Motor neuron (in vitro differentiated cells): ENCODE results near the gene UBE2E2. TPM values are rescaled to one million over a fixed set of nuclear protein-coding genes. Genes with fewer than 3 reads are reported as not detected.

Experiments
- ATAC-seq, 8 experiments: fragments of 200-7000 bp; cut with Tn5 transposase; replicated peaks in 6 of 8; 2 replicates each; pipeline ENCODE4 v1.8.0; 2021; ENCODE audit warnings: mild to moderate bottlenecking in 8 of 8, moderate library complexity in 8 of 8
- H3K27ac ChIP-seq, 2 donors: fragments of 250-450 bp; sonication (Bioruptor Pico); 2 replicates each; pipeline ENCODE4 v1.9.0; 2021; ENCODE audit warnings: antibody characterized with exemption in 2 of 2, mild to moderate bottlenecking in 2 of 2, moderate library complexity in 1 of 2
- H3K4me1 ChIP-seq, 2 donors: fragments of 250-450 bp; sonication (Bioruptor Pico); replicated peaks in 1 of 2; 2 replicates each; pipeline ENCODE4 v1.6.1; 2021; ENCODE audit warnings: antibody characterized with exemption in 2 of 2, mild to moderate bottlenecking in 2 of 2, moderate library complexity in 1 of 2
- H3K4me3 ChIP-seq, 5 donors: fragments of 250-450 bp; sonication (Bioruptor Pico); 2 replicates each; pipeline ENCODE4 v1.9.0; 2021; ENCODE audit warnings: antibody characterized with exemption in 5 of 5, mild to moderate bottlenecking in 5 of 5, moderate library complexity in 4 of 5
- WGBS, 10 experiments: fragments of 450-650 bp; shearing (Covaris generic); methylation state at CpG; one replicate each; pipeline ENCODE4 v1.0.0; 2022; 5-methylcytosine and 5-hydroxymethylcytosine counted together
- in situ Hi-C, 9 experiments: fragments of 400-800 bp; cut with MboI; loops; one replicate each; pipeline ENCODE4 v1.15.0; 2021; ENCODE audit warnings: low sequenced_read_pairs in 9 of 9, low pct_unique_long_range_greater_than_20kb in 2 of 9; ENCODE audit not compliant: unreplicated experiment in 9 of 9
- total RNA-seq, 8 experiments: library from RNA; unstranded; fragments of 300-600 nt; gene quantifications; 2 replicates each; pipeline versions ENCODE4 v1.2.3 to v1.2.4, GENCODE V29; 2022

The UBE2E2 gene
- total RNA-seq, 8 experiments from 2014 or later: 21.8 to 56.8 (median 46.5) TPM

- WGBS, 10 experiments: 83 to 100% (median 96%) methylated on average over 1 to 5 of the region's 5 CpGs; no CpG with 5 or more reads in 4 of the 10 experiments
- no peaks in the 10 kb centered on the region for H3K4me1 ChIP-seq
- in situ Hi-C loops: no loop called here
- H3K27ac ChIP-seq: no peak overlapping the region
- ATAC-seq: no peak
- H3K4me3 ChIP-seq: no peak overlapping the region
These were observed 305.3 kb downstream of the UBE2E2 start for GRCh38 chr3:23508464-23508863.

- 57 to 100% (median 78%) methylated on average over 1 to 2 of the region's 2 CpGs; no CpG with 5 or more reads in 2 of the 10 experiments for WGBS, 10 experiments
- ATAC-seq: peak in 1 of 8 experiments; percentile 49
These were observed 315.3 kb downstream of the UBE2E2 start for GRCh38 chr3:23518441-23518840.

GRCh38 chr3:23519314-23520208, 316.4 kb downstream of the UBE2E2 start:
- ATAC-seq: peak in 3 of 8 experiments; percentile 45 to 84 (median 57)
- no peak overlapping the region for H3K4me3 ChIP-seq
- in situ Hi-C loops: no loop called here
- 45 to 100% (median 91%) methylated on average over 2 to 4 of the region's 4 CpGs for whole genome bisulfite sequencing, 10 experiments
- H3K27ac ChIP-seq: no peak overlapping the region
- no peaks in the 10 kb centered on the region for H3K4me1 ChIP-seq

More at GRCh38 chr3:23518441-23518840, 315.3 kb downstream of the UBE2E2 start:
- H3K27ac ChIP-seq: no peak overlapping the region
- H3K4me3 ChIP-seq: no peak overlapping the region
- in situ Hi-C loops: no loop called here
- H3K4me1 ChIP-seq: peaks cover 0 to 4% of the 10 kb centered on the region in 2 donors

- no peak overlapping the region for H3K4me3 ChIP-seq
- peaks cover 0 to 10% of the 10 kb centered on the region in 2 donors for H3K4me1 ChIP-seq
- in situ Hi-C loops: no loop called here
- 80 to 100% (median 100%) methylated on average over 1 to 2 of the region's 2 CpGs; no CpG with 5 or more reads in 2 of the 10 experiments for WGBS, 10 experiments
- ATAC-seq: no peak
- H3K27ac ChIP-seq: no peak overlapping the region
These were observed 324.2 kb downstream of the UBE2E2 start for GRCh38 chr3:23527326-23527725.

- Histone ChIP-seq H3K4me1 (peaks cover 3 to 15% of the 10 kb centered on the region in 2 donors), H3K27ac (no peak overlapping the region), H3K4me3 (no peak overlapping the region)
- in situ Hi-C loops: no loop called here
- no peak for ATAC-seq
- 88 to 100% (median 97%) methylated on average over 4 to 10 of the region's 11 CpGs; no CpG with 5 or more reads in 1 of the 10 experiments for WGBS, 10 experiments
These were observed 330.5 kb downstream of the UBE2E2 start for GRCh38 chr3:23533596-23533995.

GRCh38 chr3:23533996-23534395, 330.9 kb downstream of the UBE2E2 start:
- in situ Hi-C loops: no loop called here
- H3K27ac ChIP-seq: no peak overlapping the region
- H3K4me3 ChIP-seq: no peak overlapping the region
- peaks cover 3 to 15% of the 10 kb centered on the region in 2 donors for H3K4me1 ChIP-seq
- ATAC-seq: no peak
- 47 to 100% (median 89%) methylated on average over 1 to 2 of the region's 2 CpGs for WGBS, 10 experiments

GRCh38 chr3:23537101-23537551, 334.0 kb downstream of the UBE2E2 start:
- no peak overlapping the region for H3K4me3 ChIP-seq
- WGBS, 10 experiments: 0 to 100% (median 0%) methylated on average over 1 to 4 of the region's 4 CpGs; no CpG with 5 or more reads in 3 of the 10 experiments
- peaks cover 3 to 15% of the 10 kb centered on the region in 2 donors for H3K4me1 ChIP-seq
- in situ Hi-C loops: no loop called here
- peak overlapping the region; percentile 6 to 52 for H3K27ac ChIP-seq
- ATAC-seq: peak in 5 of 8 experiments; percentile 97 to 98 (median 97)

- Histone ChIP-seq H3K4me1 (peaks cover 3 to 15% of the 10 kb centered on the region in 2 donors), H3K27ac (no peak overlapping the region), H3K4me3 (no peak overlapping the region)
- no peak for ATAC-seq
- in situ Hi-C loops: no loop called here
- 88 to 100% (median 93%) methylated on average over 1 to 2 of the region's 2 CpGs for WGBS, 10 experiments
These were observed 336.1 kb downstream of the UBE2E2 start for GRCh38 chr3:23539185-23539584.

GRCh38 chr3:23540600-23540999, 337.5 kb downstream of the UBE2E2 start:
- Histone ChIP-seq H3K4me1 (peaks cover 3 to 15% of the 10 kb centered on the region in 2 donors), H3K4me3 (no peak overlapping the region), H3K27ac (no peak overlapping the region)
- in situ Hi-C loops: no loop called here
- no peak for ATAC-seq
- 84 to 100% (median 100%) methylated on average over 2 to 4 of the region's 4 CpGs; no CpG with 5 or more reads in 5 of the 10 experiments for WGBS, 10 experiments

GRCh38 chr3:23542079-23542478, 339.0 kb downstream of the UBE2E2 start:
- Histone ChIP-seq H3K4me3 (no peak overlapping the region), H3K27ac (no peak overlapping the region), H3K4me1 (peaks cover 0 to 7% of the 10 kb centered on the region in 2 donors)
- in situ Hi-C loops: no loop called here
- ATAC-seq: no peak
- WGBS, 10 experiments: 88 to 100% (median 96%) methylated on average over 1 to 4 of the region's 4 CpGs; no CpG with 5 or more reads in 4 of the 10 experiments

- 9 to 100% (median 70%) methylated on average over 1 to 2 of the region's 2 CpGs; no CpG with 5 or more reads in 3 of the 10 experiments for WGBS, 10 experiments
These were observed 343.1 kb downstream of the UBE2E2 start for GRCh38 chr3:23546181-23546580.

GRCh38 chr3:23547905-23548650, 345.0 kb downstream of the UBE2E2 start:
- Histone ChIP-seq H3K27ac (no peak overlapping the region), H3K4me1 (no peaks in the 10 kb centered on the region), H3K4me3 (no peak overlapping the region)
- 60 to 100% (median 93%) methylated on average over 1 to 4 of the region's 4 CpGs for WGBS, 10 experiments
- peak in 3 of 8 experiments; percentile 16 to 82 (median 71) for ATAC-seq
- in situ Hi-C loops: no loop called here

More at GRCh38 chr3:23546181-23546580, 343.1 kb downstream of the UBE2E2 start:
- no peak for ATAC-seq
- in situ Hi-C loops: no loop called here
- H3K27ac ChIP-seq: no peak overlapping the region
- no peak overlapping the region for H3K4me3 ChIP-seq
- no peaks in the 10 kb centered on the region for H3K4me1 ChIP-seq

GRCh38 chr3:23548706-23549105, 345.6 kb downstream of the UBE2E2 start:
- in situ Hi-C loops: no loop called here
- no peak for ATAC-seq
- Histone ChIP-seq H3K4me1 (no peaks in the 10 kb centered on the region), H3K27ac (no peak overlapping the region), H3K4me3 (no peak overlapping the region)
